WTC11 (cell line): Measurements from ENCODE around the gene WNT7A. TPM values are rescaled to one million over a fixed set of nuclear protein-coding genes. Genes with fewer than 3 reads are reported as not detected.

ENCODE experiments used
- ATAC-seq: fragments of 200-7000 bp; cut with Tn5 transposase; 2 replicates; pipeline ENCODE4 v1.10.0; 2021; ENCODE audit warnings: mild to moderate bottlenecking, moderate library complexity
- CTCF ChIA-PET: fragments of 300-600 bp; sonication (Branson Sonifier 250); formaldehyde crosslinking; loops from one replicate; lab custom pipeline; 2021; ENCODE audit warnings: antibody characterized with exemption; lab: Charles Lee
- POLR2A ChIA-PET: fragments of 350-600 bp; sonication (Branson Sonifier 250); formaldehyde crosslinking; loops from one replicate; lab custom pipeline; 2021; ENCODE audit warnings: antibody characterized with exemption; lab: Charles Lee
- DNase-seq: peaks from one replicate; pipeline ENCODE4 v3.0.0; 2021; ENCODE audit warnings: low spot score
- H3K27ac Mint-ChIP-seq: 2 replicates; pipeline ENCODE4 v1.8.0; 2021; ENCODE audit warnings: mixed read lengths
- H3K27me3 Mint-ChIP-seq: 2 replicates; pipeline ENCODE4 v1.8.0; 2021; ENCODE audit warnings: low read depth, mild to moderate bottlenecking, moderate library complexity, mixed read lengths
- H3K36me3 Mint-ChIP-seq: 2 replicates; pipeline ENCODE4 v1.8.0; 2021; ENCODE audit warnings: mixed read lengths
- H3K4me1 Mint-ChIP-seq: 2 replicates; pipeline ENCODE4 v1.8.0; 2022; ENCODE audit warnings: mixed read lengths
- H3K4me3 Mint-ChIP-seq: 2 replicates; pipeline ENCODE4 v1.8.0; 2021; ENCODE audit warnings: mild to moderate bottlenecking, moderate library complexity, mixed read lengths
- H3K9me3 Mint-ChIP-seq: 2 replicates; pipeline ENCODE4 v1.8.0; 2021; ENCODE audit warnings: mixed read lengths
- ATF1 ChIP-seq: sonication (generic); formaldehyde crosslinking; IDR thresholded peaks from 2 replicates; pipeline ENCODE4 v1.8.1; 2023; ENCODE audit warnings: mild to moderate bottlenecking, moderate library complexity, missing genetic modification reagents
- ELF4 ChIP-seq: sonication (generic); formaldehyde crosslinking; IDR thresholded peaks from 2 replicates; pipeline ENCODE4 v1.8.1; 2022; ENCODE audit warnings: low read depth, mild to moderate bottlenecking, moderate library complexity, missing genetic modification reagents
- ETV6 ChIP-seq: sonication (generic); formaldehyde crosslinking; IDR thresholded peaks from 2 replicates; pipeline ENCODE4 v1.8.1; 2022; ENCODE audit warnings: mild to moderate bottlenecking, missing genetic modification reagents
- JAZF1 ChIP-seq: fragments of 250-450 bp; sonication (Bioruptor Pico); IDR thresholded peaks from 2 replicates; pipeline ENCODE4 v1.9.0; 2021; ENCODE audit warnings: moderate library complexity, mild to moderate bottlenecking, inconsistent platforms
- JUN ChIP-seq: sonication (generic); formaldehyde crosslinking; IDR thresholded peaks from 2 replicates; pipeline ENCODE4 v1.8.0; 2023; ENCODE audit warnings: mild to moderate bottlenecking, missing genetic modification reagents
- MXD4 ChIP-seq: fragments of 250-450 bp; sonication (Bioruptor Pico); IDR thresholded peaks from 2 replicates; pipeline ENCODE4 v1.8.0; 2021; ENCODE audit warnings: mild to moderate bottlenecking, moderate library complexity, borderline replicate concordance
- NR1H2 ChIP-seq: sonication (generic); formaldehyde crosslinking; IDR thresholded peaks from 2 replicates; pipeline ENCODE4 v1.9.0; 2021; ENCODE audit warnings: mild to moderate bottlenecking, moderate library complexity, missing genetic modification reagents
- SP1 ChIP-seq: sonication (generic); formaldehyde crosslinking; conservative IDR thresholded peaks from 2 replicates; pipeline ENCODE4 v1.8.1; 2022; ENCODE audit warnings: missing genetic modification reagents
- ZNF121 ChIP-seq: sonication (generic); formaldehyde crosslinking; IDR thresholded peaks from 2 replicates; pipeline ENCODE4 v1.8.0; 2023; ENCODE audit warnings: missing genetic modification reagents
- ZNF317 ChIP-seq: sonication (generic); formaldehyde crosslinking; IDR thresholded peaks from 2 replicates; pipeline ENCODE4 v1.8.1; 2023; ENCODE audit warnings: low read depth, mild to moderate bottlenecking, moderate library complexity, missing genetic modification reagents, borderline replicate concordance
- total RNA-seq: library from RNA; stranded (reverse); gene quantifications from 3 replicates; pipeline ENCODE4 v1.2.3, GENCODE V29; 2021
- TF ChIP-seq, protein P1 (sequence below): fragments of 250-450 bp; sonication (Bioruptor Pico); IDR thresholded peaks from 2 replicates; pipeline ENCODE4 v1.8.0; 2021; ENCODE audit warnings: mild to moderate bottlenecking
- TF ChIP-seq, protein P2 (sequence below): fragments of 250-450 bp; sonication (Bioruptor Pico); conservative IDR thresholded peaks from 2 replicates; pipeline ENCODE4 v1.9.0; 2021; ENCODE audit warnings: mild to moderate bottlenecking
- TF ChIP-seq, protein P3 (sequence below): sonication (generic); formaldehyde crosslinking; IDR thresholded peaks from 2 replicates; pipeline ENCODE4 v1.8.0; 2022; ENCODE audit warnings: mild to moderate bottlenecking, missing genetic modification reagents
- TF ChIP-seq, protein P4 (sequence below): sonication (generic); formaldehyde crosslinking; IDR thresholded peaks from 2 replicates; pipeline ENCODE4 v1.8.1; 2023; ENCODE audit warnings: mild to moderate bottlenecking, missing genetic modification reagents
- TF ChIP-seq, protein P5 (sequence below): sonication (generic); formaldehyde crosslinking; IDR thresholded peaks from 2 replicates; pipeline ENCODE4 v1.8.1; 2023; ENCODE audit warnings: mild to moderate bottlenecking, moderate library complexity, missing genetic modification reagents
- TF ChIP-seq, protein P6 (sequence below): sonication (generic); formaldehyde crosslinking; IDR thresholded peaks from 2 replicates; pipeline ENCODE4 v1.8.0; 2022; ENCODE audit warnings: missing genetic modification reagents

WNT7A gene
- total RNA-seq, 1 experiment from 2014 or later: 0.04 TPM

DNA sequence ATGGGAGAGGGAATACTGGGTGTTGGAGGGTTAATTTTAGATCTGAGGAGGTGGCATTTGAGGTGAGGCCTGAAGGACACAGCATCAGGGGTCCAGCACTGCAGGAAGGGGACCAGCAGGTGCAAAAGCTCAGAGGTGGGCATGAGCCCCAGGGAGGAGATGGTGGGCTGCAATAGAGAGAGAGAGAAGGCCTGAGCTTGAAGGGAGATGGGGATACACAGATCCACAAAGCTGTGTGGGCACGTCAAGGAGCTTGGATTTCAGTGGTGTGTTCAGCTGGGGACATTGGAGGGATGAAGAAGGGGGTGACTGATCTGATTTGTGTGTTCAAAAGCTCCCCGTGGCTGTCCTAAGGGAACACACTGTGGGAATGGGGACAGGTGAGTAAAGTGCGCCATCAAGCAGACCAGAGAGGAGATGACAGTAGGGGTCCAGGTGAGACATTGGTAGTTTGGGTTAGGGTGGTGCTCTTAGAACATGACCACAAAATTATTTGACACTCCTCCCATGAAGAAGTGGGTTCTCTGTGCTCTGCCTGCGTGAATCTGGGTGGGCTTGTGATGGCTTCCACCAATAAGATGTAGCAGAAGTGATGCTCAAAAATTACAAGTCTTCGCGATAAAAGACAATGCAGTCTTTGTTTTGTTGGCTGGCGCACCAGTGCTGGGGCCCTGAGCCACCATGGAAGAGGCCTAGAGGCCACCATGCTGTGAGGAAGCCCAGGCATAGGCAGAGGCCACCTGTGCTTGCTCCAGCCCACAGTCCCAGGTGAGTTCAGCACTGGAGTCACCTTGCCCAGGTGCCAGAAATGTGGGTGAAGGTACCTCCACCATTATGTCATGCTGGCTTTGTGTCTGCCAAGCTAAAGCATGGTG, 1.9 kb upstream of the WNT7A start (continued):
- TF ChIP-seq, protein P1, sequence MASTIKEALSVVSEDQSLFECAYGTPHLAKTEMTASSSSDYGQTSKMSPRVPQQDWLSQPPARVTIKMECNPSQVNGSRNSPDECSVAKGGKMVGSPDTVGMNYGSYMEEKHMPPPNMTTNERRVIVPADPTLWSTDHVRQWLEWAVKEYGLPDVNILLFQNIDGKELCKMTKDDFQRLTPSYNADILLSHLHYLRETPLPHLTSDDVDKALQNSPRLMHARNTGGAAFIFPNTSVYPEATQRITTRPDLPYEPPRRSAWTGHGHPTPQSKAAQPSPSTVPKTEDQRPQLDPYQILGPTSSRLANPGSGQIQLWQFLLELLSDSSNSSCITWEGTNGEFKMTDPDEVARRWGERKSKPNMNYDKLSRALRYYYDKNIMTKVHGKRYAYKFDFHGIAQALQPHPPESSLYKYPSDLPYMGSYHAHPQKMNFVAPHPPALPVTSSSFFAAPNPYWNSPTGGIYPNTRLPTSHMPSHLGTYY: no peak
- TF ChIP-seq, all 79 proteins: peak for 0

DNA sequence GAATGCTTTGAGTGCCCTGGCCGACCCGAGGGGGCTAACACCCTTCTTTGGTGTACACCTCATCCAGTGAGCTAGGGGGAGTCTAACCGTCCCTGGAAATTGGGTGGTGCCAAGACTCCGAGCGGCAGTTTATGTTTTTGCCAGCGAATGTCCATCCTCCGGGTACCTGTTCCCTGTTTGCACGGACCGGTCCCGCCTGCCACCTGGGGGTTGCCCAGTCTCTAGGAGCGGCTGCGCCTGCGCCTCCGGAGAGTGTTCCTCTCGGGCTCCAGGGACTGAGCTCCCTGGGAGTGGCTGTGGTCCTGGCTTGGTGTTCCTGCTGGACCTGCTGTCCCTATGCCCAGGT, 913 bp upstream of the WNT7A start:
- Mint-ChIP-seq H3K4me3 (peak overlapping the region; percentile 57), H3K9me3 (no peaks in the 10 kb centered on the region)
- TF ChIP-seq, protein P2, sequence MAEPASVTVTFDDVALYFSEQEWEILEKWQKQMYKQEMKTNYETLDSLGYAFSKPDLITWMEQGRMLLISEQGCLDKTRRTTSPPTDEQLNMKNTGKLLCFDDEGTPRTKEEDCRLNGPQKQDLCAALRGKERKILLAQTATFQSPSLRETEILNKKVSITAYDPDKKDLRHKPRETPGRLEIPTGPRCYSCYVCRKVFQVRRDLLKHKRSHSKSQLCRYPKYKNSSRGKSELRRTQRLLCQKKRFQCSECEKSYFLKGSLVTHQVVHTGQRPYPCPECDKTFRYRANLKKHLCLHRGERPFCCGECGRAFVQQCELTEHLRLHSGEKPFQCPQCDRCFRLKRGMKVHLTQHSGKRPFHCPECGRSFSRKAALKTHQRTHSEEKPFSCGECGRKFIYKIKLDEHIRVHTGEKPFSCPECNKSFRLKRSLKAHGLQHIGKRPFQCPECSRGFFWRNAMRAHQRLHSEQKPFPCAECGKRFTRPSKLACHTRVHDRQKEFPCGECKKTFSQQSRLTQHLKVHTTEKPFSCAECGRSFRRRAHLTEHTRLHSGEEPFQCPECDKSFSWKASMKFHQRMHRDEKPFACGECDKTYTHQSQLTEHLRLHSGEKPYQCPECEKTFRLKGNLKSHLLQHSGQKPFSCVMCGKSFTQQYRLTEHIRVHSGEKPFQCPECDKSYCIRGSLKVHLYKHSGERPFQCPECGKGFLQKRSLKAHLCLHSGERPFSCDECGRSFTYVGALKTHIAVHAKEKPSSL (CRISPR knock-in tag): no peak
- TF ChIP-seq, protein P3, sequence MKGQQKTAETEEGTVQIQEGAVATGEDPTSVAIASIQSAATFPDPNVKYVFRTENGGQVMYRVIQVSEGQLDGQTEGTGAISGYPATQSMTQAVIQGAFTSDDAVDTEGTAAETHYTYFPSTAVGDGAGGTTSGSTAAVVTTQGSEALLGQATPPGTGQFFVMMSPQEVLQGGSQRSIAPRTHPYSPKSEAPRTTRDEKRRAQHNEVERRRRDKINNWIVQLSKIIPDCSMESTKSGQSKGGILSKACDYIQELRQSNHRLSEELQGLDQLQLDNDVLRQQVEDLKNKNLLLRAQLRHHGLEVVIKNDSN (CRISPR knock-in tag): no peak
- TF ChIP-seq ELF4 (no peak), JUN (CRISPR knock-in tag) (no peak), ZNF121 (no peak), ATF1 (0 out of 2 replicates have a peak, but pooled peaks have one; percentile 5), JAZF1 (CRISPR knock-in tag) (no peak), ZNF317 (no peak), SP1 (CRISPR knock-in tag) (no peak), NR1H2 (CRISPR knock-in tag) (no peak), MXD4 (no peak), ETV6 (no peak)
- TF ChIP-seq, protein P4, sequence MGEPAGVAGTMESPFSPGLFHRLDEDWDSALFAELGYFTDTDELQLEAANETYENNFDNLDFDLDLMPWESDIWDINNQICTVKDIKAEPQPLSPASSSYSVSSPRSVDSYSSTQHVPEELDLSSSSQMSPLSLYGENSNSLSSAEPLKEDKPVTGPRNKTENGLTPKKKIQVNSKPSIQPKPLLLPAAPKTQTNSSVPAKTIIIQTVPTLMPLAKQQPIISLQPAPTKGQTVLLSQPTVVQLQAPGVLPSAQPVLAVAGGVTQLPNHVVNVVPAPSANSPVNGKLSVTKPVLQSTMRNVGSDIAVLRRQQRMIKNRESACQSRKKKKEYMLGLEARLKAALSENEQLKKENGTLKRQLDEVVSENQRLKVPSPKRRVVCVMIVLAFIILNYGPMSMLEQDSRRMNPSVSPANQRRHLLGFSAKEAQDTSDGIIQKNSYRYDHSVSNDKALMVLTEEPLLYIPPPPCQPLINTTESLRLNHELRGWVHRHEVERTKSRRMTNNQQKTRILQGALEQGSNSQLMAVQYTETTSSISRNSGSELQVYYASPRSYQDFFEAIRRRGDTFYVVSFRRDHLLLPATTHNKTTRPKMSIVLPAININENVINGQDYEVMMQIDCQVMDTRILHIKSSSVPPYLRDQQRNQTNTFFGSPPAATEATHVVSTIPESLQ (CRISPR knock-in tag): no peak
- TF ChIP-seq, protein P5, sequence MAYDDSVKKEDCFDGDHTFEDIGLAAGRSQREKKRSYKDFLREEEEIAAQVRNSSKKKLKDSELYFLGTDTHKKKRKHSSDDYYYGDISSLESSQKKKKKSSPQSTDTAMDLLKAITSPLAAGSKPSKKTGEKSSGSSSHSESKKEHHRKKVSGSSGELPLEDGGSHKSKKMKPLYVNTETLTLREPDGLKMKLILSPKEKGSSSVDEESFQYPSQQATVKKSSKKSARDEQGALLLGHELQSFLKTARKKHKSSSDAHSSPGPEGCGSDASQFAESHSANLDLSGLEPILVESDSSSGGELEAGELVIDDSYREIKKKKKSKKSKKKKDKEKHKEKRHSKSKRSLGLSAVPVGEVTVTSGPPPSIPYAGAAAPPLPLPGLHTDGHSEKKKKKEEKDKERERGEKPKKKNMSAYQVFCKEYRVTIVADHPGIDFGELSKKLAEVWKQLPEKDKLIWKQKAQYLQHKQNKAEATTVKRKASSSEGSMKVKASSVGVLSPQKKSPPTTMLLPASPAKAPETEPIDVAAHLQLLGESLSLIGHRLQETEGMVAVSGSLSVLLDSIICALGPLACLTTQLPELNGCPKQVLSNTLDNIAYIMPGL (CRISPR knock-in tag): peak; percentile 4; the same call in 1 of the 2 replicates
- TF ChIP-seq, protein P1: no peak
- TF ChIP-seq, protein P6, sequence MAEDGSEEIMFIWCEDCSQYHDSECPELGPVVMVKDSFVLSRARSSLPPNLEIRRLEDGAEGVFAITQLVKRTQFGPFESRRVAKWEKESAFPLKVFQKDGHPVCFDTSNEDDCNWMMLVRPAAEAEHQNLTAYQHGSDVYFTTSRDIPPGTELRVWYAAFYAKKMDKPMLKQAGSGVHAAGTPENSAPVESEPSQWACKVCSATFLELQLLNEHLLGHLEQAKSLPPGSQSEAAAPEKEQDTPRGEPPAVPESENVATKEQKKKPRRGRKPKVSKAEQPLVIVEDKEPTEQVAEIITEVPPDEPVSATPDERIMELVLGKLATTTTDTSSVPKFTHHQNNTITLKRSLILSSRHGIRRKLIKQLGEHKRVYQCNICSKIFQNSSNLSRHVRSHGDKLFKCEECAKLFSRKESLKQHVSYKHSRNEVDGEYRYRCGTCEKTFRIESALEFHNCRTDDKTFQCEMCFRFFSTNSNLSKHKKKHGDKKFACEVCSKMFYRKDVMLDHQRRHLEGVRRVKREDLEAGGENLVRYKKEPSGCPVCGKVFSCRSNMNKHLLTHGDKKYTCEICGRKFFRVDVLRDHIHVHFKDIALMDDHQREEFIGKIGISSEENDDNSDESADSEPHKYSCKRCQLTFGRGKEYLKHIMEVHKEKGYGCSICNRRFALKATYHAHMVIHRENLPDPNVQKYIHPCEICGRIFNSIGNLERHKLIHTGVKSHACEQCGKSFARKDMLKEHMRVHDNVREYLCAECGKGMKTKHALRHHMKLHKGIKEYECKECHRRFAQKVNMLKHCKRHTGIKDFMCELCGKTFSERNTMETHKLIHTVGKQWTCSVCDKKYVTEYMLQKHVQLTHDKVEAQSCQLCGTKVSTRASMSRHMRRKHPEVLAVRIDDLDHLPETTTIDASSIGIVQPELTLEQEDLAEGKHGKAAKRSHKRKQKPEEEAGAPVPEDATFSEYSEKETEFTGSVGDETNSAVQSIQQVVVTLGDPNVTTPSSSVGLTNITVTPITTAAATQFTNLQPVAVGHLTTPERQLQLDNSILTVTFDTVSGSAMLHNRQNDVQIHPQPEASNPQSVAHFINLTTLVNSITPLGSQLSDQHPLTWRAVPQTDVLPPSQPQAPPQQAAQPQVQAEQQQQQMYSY (CRISPR knock-in tag): no peak

More for the DNA sequence above, 913 bp upstream of the WNT7A start:
- POLR2A ChIA-PET: no interaction called here
- Mint-ChIP-seq H3K36me3 (no peaks in the 10 kb centered on the region), H3K27me3 (peaks cover 93% of the 10 kb centered on the region), H3K4me1 (no peaks in the 10 kb centered on the region), H3K27ac (no peak overlapping the region)
- DNase-seq: peak; percentile 46
- CTCF ChIA-PET: interaction anchor here (0.6 to 4.1 kb wide), 40 partner anchors 10 to 401 kb away, joined by 3 to 103 read pairs (median 4); partner anchors contain the start of genes CHCHD4 and HDAC11
- ATAC-seq: peak; percentile 24
